ENCODE results near the gene LTA.

DNA sequence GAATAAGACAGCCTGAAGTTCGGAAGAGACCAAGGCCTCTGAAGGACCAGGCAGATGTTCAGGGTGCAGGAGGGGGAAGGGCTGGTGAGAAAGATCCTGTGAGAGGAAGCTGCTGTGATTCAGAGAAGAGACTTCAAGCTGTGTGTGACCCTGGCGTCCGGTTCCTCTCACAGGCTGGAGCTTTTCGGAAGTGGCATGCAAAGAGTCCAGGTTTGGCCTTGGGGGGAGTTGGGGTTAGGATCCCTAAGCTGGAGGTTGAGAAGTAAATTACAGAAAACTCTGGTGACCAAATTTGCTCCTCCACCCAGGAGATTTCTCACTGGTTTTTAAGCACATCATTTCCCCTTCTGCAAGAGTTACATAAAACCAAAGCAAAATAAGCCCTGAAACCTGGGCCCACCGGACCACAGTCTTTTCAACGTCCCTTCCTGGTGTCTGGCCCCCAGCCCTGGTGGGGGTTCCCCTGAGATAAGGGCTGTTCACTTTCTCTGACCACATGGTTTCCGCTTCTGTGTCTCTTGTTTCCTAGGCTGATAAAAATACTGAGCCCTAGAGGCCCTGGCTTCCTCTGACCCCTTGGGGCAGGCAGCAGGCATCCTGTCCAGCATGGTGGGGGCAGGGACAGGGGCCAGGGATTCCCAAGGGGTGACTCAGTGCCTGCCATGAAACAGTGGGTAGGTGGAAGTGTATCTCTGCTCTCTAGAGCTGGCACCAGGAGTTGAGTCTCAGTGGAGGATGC lies 12.0 kb upstream of the LTA start:
- TF ChIP-seq, protein P1, sequence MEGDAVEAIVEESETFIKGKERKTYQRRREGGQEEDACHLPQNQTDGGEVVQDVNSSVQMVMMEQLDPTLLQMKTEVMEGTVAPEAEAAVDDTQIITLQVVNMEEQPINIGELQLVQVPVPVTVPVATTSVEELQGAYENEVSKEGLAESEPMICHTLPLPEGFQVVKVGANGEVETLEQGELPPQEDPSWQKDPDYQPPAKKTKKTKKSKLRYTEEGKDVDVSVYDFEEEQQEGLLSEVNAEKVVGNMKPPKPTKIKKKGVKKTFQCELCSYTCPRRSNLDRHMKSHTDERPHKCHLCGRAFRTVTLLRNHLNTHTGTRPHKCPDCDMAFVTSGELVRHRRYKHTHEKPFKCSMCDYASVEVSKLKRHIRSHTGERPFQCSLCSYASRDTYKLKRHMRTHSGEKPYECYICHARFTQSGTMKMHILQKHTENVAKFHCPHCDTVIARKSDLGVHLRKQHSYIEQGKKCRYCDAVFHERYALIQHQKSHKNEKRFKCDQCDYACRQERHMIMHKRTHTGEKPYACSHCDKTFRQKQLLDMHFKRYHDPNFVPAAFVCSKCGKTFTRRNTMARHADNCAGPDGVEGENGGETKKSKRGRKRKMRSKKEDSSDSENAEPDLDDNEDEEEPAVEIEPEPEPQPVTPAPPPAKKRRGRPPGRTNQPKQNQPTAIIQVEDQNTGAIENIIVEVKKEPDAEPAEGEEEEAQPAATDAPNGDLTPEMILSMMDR (IDR thresholded peaks at IDR 0.05; ENCODE audit: insufficient read depth, low read length), result no peak
- TF ChIP-seq, protein P2, sequence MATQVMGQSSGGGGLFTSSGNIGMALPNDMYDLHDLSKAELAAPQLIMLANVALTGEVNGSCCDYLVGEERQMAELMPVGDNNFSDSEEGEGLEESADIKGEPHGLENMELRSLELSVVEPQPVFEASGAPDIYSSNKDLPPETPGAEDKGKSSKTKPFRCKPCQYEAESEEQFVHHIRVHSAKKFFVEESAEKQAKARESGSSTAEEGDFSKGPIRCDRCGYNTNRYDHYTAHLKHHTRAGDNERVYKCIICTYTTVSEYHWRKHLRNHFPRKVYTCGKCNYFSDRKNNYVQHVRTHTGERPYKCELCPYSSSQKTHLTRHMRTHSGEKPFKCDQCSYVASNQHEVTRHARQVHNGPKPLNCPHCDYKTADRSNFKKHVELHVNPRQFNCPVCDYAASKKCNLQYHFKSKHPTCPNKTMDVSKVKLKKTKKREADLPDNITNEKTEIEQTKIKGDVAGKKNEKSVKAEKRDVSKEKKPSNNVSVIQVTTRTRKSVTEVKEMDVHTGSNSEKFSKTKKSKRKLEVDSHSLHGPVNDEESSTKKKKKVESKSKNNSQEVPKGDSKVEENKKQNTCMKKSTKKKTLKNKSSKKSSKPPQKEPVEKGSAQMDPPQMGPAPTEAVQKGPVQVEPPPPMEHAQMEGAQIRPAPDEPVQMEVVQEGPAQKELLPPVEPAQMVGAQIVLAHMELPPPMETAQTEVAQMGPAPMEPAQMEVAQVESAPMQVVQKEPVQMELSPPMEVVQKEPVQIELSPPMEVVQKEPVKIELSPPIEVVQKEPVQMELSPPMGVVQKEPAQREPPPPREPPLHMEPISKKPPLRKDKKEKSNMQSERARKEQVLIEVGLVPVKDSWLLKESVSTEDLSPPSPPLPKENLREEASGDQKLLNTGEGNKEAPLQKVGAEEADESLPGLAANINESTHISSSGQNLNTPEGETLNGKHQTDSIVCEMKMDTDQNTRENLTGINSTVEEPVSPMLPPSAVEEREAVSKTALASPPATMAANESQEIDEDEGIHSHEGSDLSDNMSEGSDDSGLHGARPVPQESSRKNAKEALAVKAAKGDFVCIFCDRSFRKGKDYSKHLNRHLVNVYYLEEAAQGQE (IDR thresholded peaks at IDR 0.05; ENCODE audit: insufficient replicate concordance, low read depth), result no peak
- peak; percentile 61; the same call in 1 of the 2 replicates for TF ChIP-seq POLR2AphosphoS5 (IDR thresholded peaks at IDR 0.05; ENCODE audit: low read depth)
- TF ChIP-seq GABPA (IDR thresholded peaks at IDR 0.05; ENCODE audit: low read depth), result no peak; the same call in 1 of the 2 replicates
- TF ChIP-seq SPI1 (IDR thresholded peaks at IDR 0.05; ENCODE audit: borderline replicate concordance, low read depth), result peak; percentile 83

Measured in HL-60 (cell line).